Hepatocyte (in vitro differentiated cells): ENCODE results near the gene POU6F2.

Experiments
- CTCF ChIP-seq: fragments of 200-600 bp; sonication (generic); IDR thresholded peaks from 2 replicates; pipeline ENCODE4 v1.5.1; 2016; ENCODE audit warnings: antibody characterized with exemption, mild to moderate bottlenecking; ENCODE audit not compliant: poor library complexity
- EZH2 ChIP-seq: fragments of 200-600 bp; sonication (generic); IDR thresholded peaks from 2 replicates; pipeline ENCODE4 v1.6.1; 2016; ENCODE audit warnings: antibody characterized with exemption, mild to moderate bottlenecking, borderline replicate concordance
- EZH2phosphoT487 ChIP-seq: fragments of 200-600 bp; sonication (generic); IDR thresholded peaks from one replicate; pipeline ENCODE4 v1.6.1; 2018; ENCODE audit warnings: antibody characterized with exemption, mild to moderate bottlenecking, low read depth, moderate library complexity; ENCODE audit not compliant: unreplicated experiment, severe bottlenecking

GRCh38 chr7:39100270-39100669 lies 122.6 kb downstream of the POU6F2 start:
- no peak for TF ChIP-seq CTCF
- TF ChIP-seq EZH2 = no peak
- TF ChIP-seq EZH2phosphoT487 = no peak
